GM10266 (cell line): ENCODE measurements around the gene TNNI3K.

Source experiments
- DNase-seq: peaks from one replicate; pipeline ENCODE4 v3.0.0; 2012; ENCODE audit errors: extremely low spot score
- TF ChIP-seq, protein P1 (sequence below): IDR thresholded peaks from 2 replicates; pipeline ENCODE4 v1.5.1; 2012; ENCODE audit warnings: mild to moderate bottlenecking, low read depth; ENCODE audit not compliant: control insufficient read depth, insufficient read depth; ENCODE audit errors: missing control alignments

TNNI3K gene

DNA sequence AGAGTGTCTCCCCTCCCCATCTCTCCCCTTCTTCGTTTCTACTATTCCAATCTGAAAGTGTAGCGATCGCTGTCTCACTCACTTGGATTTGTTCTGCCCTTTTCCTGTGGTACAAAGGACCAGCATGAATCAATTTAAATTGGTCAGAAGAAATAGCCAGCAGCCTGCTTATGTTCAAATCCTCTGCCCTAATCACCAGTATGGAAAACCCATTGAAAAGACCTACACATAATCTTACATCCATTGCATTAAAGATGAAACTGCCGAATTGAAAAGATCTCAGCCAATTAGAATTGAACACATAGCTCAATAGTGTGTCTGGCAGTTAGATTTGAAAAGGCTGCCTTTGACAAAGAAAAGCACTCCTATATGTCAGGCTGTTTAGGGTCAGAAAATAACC lies 122.6 kb downstream of the TNNI3K start:
- DNase-seq, result no peak
- TF ChIP-seq, protein P1, sequence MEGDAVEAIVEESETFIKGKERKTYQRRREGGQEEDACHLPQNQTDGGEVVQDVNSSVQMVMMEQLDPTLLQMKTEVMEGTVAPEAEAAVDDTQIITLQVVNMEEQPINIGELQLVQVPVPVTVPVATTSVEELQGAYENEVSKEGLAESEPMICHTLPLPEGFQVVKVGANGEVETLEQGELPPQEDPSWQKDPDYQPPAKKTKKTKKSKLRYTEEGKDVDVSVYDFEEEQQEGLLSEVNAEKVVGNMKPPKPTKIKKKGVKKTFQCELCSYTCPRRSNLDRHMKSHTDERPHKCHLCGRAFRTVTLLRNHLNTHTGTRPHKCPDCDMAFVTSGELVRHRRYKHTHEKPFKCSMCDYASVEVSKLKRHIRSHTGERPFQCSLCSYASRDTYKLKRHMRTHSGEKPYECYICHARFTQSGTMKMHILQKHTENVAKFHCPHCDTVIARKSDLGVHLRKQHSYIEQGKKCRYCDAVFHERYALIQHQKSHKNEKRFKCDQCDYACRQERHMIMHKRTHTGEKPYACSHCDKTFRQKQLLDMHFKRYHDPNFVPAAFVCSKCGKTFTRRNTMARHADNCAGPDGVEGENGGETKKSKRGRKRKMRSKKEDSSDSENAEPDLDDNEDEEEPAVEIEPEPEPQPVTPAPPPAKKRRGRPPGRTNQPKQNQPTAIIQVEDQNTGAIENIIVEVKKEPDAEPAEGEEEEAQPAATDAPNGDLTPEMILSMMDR, result no peak

DNA sequence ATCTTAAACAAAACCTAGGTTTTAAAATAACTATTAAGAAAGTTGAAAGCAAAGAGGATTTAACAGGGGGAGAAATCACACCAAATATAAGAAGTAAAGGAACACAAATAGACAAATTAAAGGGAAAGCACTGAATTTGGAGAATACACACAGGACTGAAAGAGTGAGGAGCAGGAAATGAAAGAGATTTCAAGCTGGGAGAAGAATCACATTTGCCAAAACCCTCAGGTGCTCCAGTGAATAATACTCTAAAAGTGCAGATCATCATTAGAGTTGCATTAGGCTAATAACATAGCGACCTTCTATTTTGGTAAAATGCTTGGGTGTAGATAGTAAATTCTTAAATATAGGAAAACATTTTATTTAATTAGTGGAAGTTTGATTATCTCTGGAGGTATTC lies 127.5 kb downstream of the TNNI3K start:
- TF ChIP-seq, protein P1, result no peak
- no peak for DNase-seq

DNA sequence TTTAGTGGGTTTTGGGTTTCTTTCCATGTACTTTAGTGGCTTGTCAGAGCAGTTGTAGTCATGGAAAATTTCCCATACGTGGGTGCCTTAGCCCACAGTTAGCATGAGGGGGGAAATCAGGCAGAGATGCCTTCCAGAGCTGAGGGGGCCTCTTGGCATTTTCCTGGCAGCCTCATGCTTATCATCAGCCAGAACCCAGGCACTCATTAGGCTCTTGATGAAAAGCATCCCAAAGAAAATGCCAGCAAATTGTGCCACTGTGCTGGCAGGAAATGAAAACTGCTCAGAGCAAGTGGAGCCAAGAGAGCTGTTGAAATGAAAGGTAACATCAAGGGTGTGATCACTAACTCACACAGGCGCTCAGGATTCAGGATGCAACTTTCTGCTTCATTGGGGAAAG lies 128.0 kb downstream of the TNNI3K start:
- DNase-seq, result no peak
- TF ChIP-seq, protein P1, result no peak

DNA sequence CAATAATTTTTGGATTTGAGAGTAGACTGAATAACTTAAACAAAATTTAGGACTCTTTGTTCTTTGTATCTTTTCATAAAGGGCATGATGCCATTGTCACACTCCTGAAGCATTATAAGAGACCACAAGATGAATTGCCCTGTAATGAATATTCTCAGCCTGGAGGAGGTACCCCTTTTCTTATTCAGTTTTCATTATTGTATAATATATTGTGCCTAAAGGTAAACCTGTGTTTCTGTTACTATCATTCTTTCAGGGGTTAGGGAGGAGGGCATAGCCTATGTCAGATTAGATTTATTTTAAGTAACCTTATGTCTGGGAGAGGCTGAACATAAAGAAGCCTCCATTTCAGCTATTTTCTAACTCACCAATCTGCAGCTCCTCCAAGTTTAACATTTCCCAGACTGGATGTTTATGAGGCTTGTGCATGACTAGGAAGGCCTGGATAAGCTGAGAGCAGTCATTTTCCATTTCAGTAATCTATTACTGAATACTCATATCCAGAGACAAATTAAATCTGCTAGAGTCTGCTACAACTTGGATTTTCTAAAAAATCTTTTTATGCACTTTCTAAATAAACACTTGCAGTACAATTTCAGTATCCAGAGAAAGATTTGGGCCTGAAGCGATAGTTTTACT lies 132.1 kb downstream of the TNNI3K start:
- DNase-seq, result no peak
- TF ChIP-seq, protein P1, result no peak

DNA sequence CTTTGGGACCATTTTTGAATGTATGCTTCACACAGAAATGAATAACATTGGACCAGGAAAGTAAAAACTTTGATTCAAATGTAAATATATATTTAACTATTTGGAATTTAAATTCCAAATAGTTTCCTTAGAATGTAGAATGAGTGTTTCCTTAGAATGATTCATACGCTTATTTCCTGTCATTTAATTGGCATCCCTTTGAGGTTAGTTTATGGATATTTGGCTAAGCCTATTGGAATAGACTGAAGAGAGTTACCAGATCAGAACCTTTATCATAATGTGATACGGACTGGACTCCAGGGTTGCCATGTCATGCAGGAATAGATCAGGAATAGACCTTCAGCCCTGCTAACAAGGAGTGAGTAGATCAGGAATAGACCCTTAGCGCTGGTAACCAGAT lies 133.1 kb downstream of the TNNI3K start:
- no peak for DNase-seq
- TF ChIP-seq, protein P1, result no peak

DNA sequence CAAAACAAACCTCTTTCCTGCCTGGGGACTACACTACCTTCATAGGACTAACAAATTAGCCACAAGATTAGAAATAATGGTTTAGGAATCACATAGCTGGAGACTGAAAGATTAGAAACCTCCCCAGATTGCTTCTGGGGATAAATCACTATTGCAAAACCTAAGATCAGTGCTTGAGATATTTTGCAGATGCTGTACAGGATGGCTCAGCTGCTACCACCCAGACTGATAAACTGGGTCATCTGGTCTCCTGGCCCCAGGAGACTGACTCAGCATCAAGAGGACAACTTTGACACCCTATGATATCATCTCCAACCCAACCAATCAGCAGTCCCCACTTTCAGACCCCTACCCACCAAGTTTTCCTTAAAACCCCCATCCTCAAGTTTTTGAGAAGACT lies 140.2 kb downstream of the TNNI3K start:
- DNase-seq, result no peak
- TF ChIP-seq, protein P1, result no peak

DNA sequence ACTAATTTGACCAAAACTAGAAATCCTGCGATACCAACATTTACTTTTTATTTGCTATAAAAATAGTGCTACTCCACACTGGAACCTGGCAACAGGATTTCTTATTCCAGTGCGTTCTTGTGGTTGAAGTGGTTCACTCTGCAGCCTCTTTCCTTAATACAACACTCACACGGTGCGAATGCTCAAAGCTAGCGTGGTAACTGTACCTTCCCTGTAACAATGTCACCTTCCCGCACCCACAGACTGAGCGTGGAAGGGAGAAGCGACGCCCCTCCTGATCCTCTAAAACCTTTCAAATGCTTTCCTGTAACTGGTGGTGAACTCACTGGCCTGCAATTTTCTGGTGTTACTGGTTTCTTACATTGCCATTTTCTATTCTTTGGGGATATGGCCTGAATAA lies 145.1 kb downstream of the TNNI3K start:
- DNase-seq, result no peak
- TF ChIP-seq, protein P1, result no peak
